Memory B cell (primary cell): ENCODE measurements around the gene WDR54.

ENCODE experiments used
- ATAC-seq: fragments of 150-1000 bp; cut with Tn5 transposase; 2 replicates; pipeline ENCODE4 v1.10.0; 2021; ENCODE audit warnings: low read depth, mild to moderate bottlenecking, moderate library complexity
- DNase-seq, 2 donors: peaks; one replicate each; pipeline ENCODE4 v3.0.0; 2022; ENCODE audit warnings: low spot score in 2 of 2
- H3K27ac Mint-ChIP-seq: one replicate; pipeline ENCODE4 v1.8.0; 2022; ENCODE audit warnings: mild to moderate bottlenecking, moderate library complexity, mixed read lengths
- H3K27me3 Mint-ChIP-seq: one replicate; pipeline ENCODE4 v1.8.0; 2022; ENCODE audit warnings: mixed read lengths
- H3K36me3 Mint-ChIP-seq: one replicate; pipeline ENCODE4 v1.8.0; 2022; ENCODE audit warnings: mild to moderate bottlenecking, mixed read lengths
- H3K4me1 Mint-ChIP-seq: one replicate; pipeline ENCODE4 v1.8.0; 2022; ENCODE audit warnings: mixed read lengths
- H3K4me3 Mint-ChIP-seq: one replicate; pipeline ENCODE4 v1.8.0; 2022; ENCODE audit warnings: mild to moderate bottlenecking, moderate library complexity, mixed read lengths
- H3K9me3 Mint-ChIP-seq: one replicate; pipeline ENCODE4 v1.8.0; 2022; ENCODE audit warnings: mixed read lengths

WDR54 gene

GRCh38 chr2:74427551-74427950, 6.0 kb downstream of the WDR54 start:
- no peak overlapping the region for H3K27ac Mint-ChIP-seq
- H3K36me3 Mint-ChIP-seq: peaks cover 8% of the 10 kb centered on the region
- no peak overlapping the region for H3K4me3 Mint-ChIP-seq
- no peaks in the 10 kb centered on the region for H3K27me3 Mint-ChIP-seq
- H3K4me1 Mint-ChIP-seq: peaks cover 7% of the 10 kb centered on the region
- no peaks in the 10 kb centered on the region for H3K9me3 Mint-ChIP-seq
- no peak for ATAC-seq
- DNase-seq: no peak

GRCh38 chr2:74428675-74429074, 7.1 kb downstream of the WDR54 start:
- no peaks in the 10 kb centered on the region for H3K27me3 Mint-ChIP-seq
- H3K9me3 Mint-ChIP-seq: no peaks in the 10 kb centered on the region
- H3K27ac Mint-ChIP-seq: no peak overlapping the region
- no peak for ATAC-seq
- no peak overlapping the region for H3K4me3 Mint-ChIP-seq
- no peak for DNase-seq
- H3K36me3 Mint-ChIP-seq: peaks cover 8% of the 10 kb centered on the region
- H3K4me1 Mint-ChIP-seq: no peaks in the 10 kb centered on the region

- no peak overlapping the region for H3K4me3 Mint-ChIP-seq
- H3K9me3 Mint-ChIP-seq: no peaks in the 10 kb centered on the region
- no peak for ATAC-seq
- H3K36me3 Mint-ChIP-seq: peaks cover 8% of the 10 kb centered on the region
- H3K27me3 Mint-ChIP-seq: no peaks in the 10 kb centered on the region
- DNase-seq: no peak
- H3K4me1 Mint-ChIP-seq: no peaks in the 10 kb centered on the region
- H3K27ac Mint-ChIP-seq: no peak overlapping the region
These were observed 8.2 kb downstream of the WDR54 start for GRCh38 chr2:74429487-74430451.

- H3K4me1 Mint-ChIP-seq: no peaks in the 10 kb centered on the region
- H3K27ac Mint-ChIP-seq: no peak overlapping the region
- H3K4me3 Mint-ChIP-seq: no peak overlapping the region
- no peak for DNase-seq
- peaks cover 6% of the 10 kb centered on the region for H3K36me3 Mint-ChIP-seq
- no peak for ATAC-seq
- no peaks in the 10 kb centered on the region for H3K9me3 Mint-ChIP-seq
- no peaks in the 10 kb centered on the region for H3K27me3 Mint-ChIP-seq
These were observed 9.0 kb downstream of the WDR54 start for GRCh38 chr2:74430502-74430901.

GRCh38 chr2:74436111-74436805, 14.7 kb downstream of the WDR54 start:
- peaks cover 17% of the 10 kb centered on the region for H3K4me1 Mint-ChIP-seq
- no peak overlapping the region for H3K4me3 Mint-ChIP-seq
- peaks cover 2% of the 10 kb centered on the region for H3K27me3 Mint-ChIP-seq
- ATAC-seq: no peak
- H3K27ac Mint-ChIP-seq: no peak overlapping the region
- H3K9me3 Mint-ChIP-seq: no peaks in the 10 kb centered on the region
- no peaks in the 10 kb centered on the region for H3K36me3 Mint-ChIP-seq
- DNase-seq: no peak

GRCh38 chr2:74436848-74437695, 15.5 kb downstream of the WDR54 start:
- Mint-ChIP-seq H3K4me1 (peaks cover 17% of the 10 kb centered on the region), H3K27me3 (peaks cover 2% of the 10 kb centered on the region), H3K4me3 (no peak overlapping the region), H3K9me3 (no peaks in the 10 kb centered on the region), H3K27ac (no peak overlapping the region), H3K36me3 (no peaks in the 10 kb centered on the region)
- ATAC-seq (no peak), DNase-seq (no peak)

GRCh38 chr2:74438248-74438647, 16.7 kb downstream of the WDR54 start:
- DNase-seq: no peak
- Mint-ChIP-seq H3K4me1 (peaks cover 19% of the 10 kb centered on the region), H3K27ac (no peak overlapping the region), H3K4me3 (no peak overlapping the region), H3K36me3 (no peaks in the 10 kb centered on the region), H3K27me3 (peaks cover 6% of the 10 kb centered on the region), H3K9me3 (no peaks in the 10 kb centered on the region)
- no peak for ATAC-seq

GRCh38 chr2:74439373-74439772, 17.8 kb downstream of the WDR54 start:
- H3K27me3 Mint-ChIP-seq: peaks cover 6% of the 10 kb centered on the region
- no peaks in the 10 kb centered on the region for H3K36me3 Mint-ChIP-seq
- no peak for DNase-seq
- ATAC-seq: no peak
- H3K9me3 Mint-ChIP-seq: no peaks in the 10 kb centered on the region
- H3K27ac Mint-ChIP-seq: no peak overlapping the region
- peaks cover 21% of the 10 kb centered on the region for H3K4me1 Mint-ChIP-seq
- H3K4me3 Mint-ChIP-seq: peak overlapping the region; percentile 51

- no peaks in the 10 kb centered on the region for H3K9me3 Mint-ChIP-seq
These were observed 18.4 kb downstream of the WDR54 start for GRCh38 chr2:74439803-74440377.

GRCh38 chr2:74440378-74441169, 19.0 kb downstream of the WDR54 start:
- H3K27ac Mint-ChIP-seq: no peak overlapping the region
- ATAC-seq (peak; percentile 86), DNase-seq (peak; percentile 57 to 64)
- H3K36me3 Mint-ChIP-seq: no peaks in the 10 kb centered on the region
- peaks cover 21% of the 10 kb centered on the region for H3K4me1 Mint-ChIP-seq
- H3K4me3 Mint-ChIP-seq: peak overlapping the region; percentile 86
- H3K9me3 Mint-ChIP-seq: no peaks in the 10 kb centered on the region
- peaks cover 8% of the 10 kb centered on the region for H3K27me3 Mint-ChIP-seq

More at GRCh38 chr2:74439803-74440377, 18.4 kb downstream of the WDR54 start:
- ATAC-seq (no peak), DNase-seq (no peak)
- Mint-ChIP-seq H3K4me1 (peaks cover 21% of the 10 kb centered on the region), H3K27me3 (peaks cover 8% of the 10 kb centered on the region), H3K27ac (no peak overlapping the region), H3K4me3 (peak overlapping the region; percentile 86), H3K36me3 (no peaks in the 10 kb centered on the region)

- peaks cover 21% of the 10 kb centered on the region for H3K4me1 Mint-ChIP-seq
- H3K27me3 Mint-ChIP-seq: peaks cover 8% of the 10 kb centered on the region
- no peaks in the 10 kb centered on the region for H3K36me3 Mint-ChIP-seq
- no peak for DNase-seq
- H3K9me3 Mint-ChIP-seq: no peaks in the 10 kb centered on the region
- H3K27ac Mint-ChIP-seq: no peak overlapping the region
- H3K4me3 Mint-ChIP-seq: peak overlapping the region; percentile 86
- no peak for ATAC-seq
These were observed 19.7 kb downstream of the WDR54 start for GRCh38 chr2:74441170-74441689.

- H3K36me3 Mint-ChIP-seq: no peaks in the 10 kb centered on the region
- H3K27ac Mint-ChIP-seq: no peak within 1 kb of the TSS
- H3K27me3 Mint-ChIP-seq: peaks cover 8% of the 10 kb centered on the region
- no peaks in the 10 kb centered on the region for H3K9me3 Mint-ChIP-seq
- ATAC-seq: peak; percentile 51
- DNase-seq: peak in 1 of 2 donors; percentile 52
- H3K4me3 Mint-ChIP-seq: peak within 1 kb of the TSS; percentile 86
- peaks cover 21% of the 10 kb centered on the region for H3K4me1 Mint-ChIP-seq
These were observed 20.4 kb downstream of the WDR54 start, which contains the start of gene RTKN for GRCh38 chr2:74441690-74442482. Gene RTKN, minus strand, starts transcription at chr2:74441937. Its CDS starts 121 bp downstream, at chr2:74441816.
